A204.1 (cell line): ENCODE measurements around the gene CPSF6.
"Not testable (repeated sequence)": the region's sequence is repeated elsewhere in the genome, so short reads cannot be mapped to it uniquely, and the experiment has no call there.

ENCODE experiments used
- FAIRE-seq: peaks from 2 replicates; lab custom pipeline; 2012; peaks lifted over from hg19 to GRCh38; lab: Jason Lieb, UNC

Gene CPSF6

DNA sequence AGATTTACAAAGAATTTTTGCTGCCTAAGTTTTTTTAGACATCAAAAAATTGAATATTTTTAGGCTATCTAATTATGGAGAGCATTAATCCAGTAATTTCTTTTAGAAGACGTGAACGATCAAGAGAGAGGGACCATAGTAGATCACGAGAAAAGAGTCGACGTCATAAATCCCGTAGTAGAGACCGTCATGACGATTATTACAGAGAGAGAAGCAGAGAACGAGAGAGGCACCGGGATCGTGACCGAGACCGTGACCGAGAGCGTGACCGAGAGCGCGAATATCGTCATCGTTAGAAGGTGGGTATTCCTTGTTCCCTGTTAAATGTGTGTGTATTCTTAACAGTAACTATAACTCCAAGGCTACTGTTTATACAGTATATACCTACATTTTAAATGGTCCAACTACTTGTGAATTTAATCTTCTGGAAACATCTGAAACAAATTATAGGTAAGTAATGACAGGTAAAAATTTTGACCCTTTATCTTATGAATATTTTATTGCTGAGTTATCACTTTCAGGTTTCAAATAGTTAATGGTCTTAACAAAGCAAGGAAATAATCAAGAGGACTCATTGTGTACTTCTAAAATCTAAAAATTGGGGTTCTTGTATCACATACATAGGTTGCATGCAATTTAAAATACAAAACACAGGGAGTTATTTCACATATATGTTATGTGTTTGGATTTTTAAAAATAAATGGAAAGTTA is 23.1 kb downstream of the CPSF6 start:
- FAIRE-seq: no peak

DNA sequence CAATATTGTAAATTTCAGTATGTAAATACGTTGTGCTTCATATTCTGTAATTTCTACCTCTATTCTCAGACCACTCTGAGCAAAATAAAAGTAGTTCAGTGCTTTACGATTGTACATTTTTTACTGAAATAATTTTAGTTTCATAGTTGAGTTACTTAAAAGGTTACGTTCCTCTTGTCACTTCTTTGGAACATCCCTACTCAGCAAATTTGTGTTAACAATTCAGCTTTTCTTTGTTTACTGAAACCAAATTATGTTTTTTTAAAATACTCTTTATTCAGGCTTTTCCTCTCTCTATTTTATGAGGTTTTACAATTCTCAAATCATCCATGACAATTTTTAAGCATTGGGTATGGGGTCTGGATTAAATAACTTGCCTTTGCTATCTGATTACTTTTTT is 25.8 kb downstream of the CPSF6 start:
- no peak for FAIRE-seq

DNA sequence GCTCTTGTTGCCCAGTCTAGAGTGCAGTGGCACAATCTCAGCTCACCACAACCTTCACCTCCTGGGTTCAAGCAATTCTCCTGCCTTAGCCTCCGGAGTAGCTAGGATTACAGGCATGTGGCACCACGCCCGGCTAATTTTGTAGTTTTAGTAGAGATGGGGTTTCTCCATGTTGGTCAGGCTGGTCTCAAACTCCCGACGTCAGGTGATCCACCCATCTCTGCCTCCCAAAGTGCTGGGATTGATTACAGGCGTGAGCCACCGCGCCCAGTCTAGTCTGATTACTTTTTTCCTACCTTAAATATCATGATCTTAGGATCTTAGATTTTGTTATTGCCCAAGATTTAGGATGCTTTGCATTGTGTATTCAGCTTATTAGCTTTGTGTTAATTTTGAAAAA is 26.3 kb downstream of the CPSF6 start:
- not testable (repeated sequence) for FAIRE-seq

DNA sequence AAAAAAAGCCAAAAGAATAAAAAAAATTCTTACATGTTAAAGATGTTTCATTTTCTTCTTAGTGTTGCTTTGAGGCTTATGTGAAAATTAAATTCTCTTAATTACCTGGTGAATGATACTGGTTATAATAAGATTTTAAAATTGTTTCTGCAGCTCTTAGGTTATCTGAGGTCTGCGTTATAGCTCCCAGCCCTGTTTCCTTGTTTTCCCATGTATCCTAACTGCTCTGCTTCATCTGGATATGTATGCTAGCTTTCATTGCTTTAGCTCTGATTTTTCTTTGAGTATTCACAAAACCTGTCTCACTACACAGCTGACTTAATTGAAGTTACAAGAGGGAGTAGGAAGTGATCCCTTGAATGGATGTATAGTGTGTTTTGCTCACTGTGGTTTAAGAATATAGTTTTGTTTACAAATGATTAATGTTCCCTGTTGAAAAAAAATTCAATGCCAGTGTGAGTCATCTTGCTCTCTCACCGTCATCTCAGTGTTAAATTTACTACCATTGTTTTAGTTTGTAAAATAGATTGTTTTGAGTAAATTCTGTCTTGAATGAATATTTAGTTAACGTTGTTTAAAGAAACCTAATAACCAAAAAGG is 26.8 kb downstream of the CPSF6 start:
- FAIRE-seq: no peak

DNA sequence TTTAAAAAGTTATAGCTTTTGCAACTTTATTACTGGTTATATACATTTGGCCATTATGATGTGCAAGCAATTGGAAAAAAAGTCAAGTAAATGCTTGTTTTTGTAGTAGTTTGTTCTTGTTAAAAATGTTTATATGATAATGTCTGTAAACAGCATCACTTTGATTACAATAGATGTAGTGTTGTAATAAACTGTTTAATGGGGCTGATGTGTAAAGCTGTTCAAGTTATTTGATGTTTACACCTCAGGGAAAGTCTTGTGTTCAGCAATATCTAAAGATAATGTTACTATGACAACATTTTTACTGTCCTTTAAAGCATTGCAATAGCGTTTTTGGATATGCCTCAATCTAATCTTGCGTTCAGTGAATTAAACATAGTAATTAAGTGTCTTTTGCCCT is 30.4 kb downstream of the CPSF6 start:
- FAIRE-seq: no peak

DNA sequence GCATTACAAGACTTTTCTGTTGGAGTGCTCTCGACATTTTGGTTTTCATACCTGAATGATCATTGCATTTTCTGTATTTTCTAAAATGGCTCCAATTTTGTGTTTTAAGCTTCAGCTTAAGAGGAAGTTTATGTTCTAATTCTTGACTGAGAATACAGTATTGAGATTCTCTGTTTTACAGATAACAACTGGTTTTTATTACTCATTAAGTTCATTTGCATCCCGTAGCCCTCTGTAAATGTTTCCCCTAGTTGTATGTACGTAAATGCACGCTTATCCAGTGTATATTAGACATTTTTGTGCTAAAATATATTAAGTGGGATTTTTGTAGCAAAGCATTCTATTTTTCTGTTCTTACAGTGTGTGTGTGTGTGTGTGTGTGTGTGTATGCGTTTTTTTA is 33.1 kb downstream of the CPSF6 start:
- no peak for FAIRE-seq

DNA sequence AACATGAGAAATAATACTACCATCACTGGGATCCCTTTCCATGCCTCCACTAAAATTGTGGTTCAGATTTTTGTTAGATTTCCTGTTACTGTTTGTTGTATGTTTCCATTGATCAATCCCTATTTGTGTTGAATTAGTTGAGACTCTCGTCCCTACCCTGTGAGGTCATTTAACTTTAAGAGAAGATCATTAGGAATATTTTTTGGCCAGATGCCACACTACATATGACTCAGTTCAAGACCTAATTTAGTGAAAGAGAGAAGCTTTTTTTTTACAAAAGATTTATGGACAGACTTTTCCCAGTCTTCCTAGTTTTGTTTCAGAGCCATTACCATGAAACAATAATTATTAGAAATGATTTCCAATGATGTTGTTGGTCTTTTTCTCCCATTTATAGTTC is 35.5 kb downstream of the CPSF6 start:
- no peak for FAIRE-seq

DNA sequence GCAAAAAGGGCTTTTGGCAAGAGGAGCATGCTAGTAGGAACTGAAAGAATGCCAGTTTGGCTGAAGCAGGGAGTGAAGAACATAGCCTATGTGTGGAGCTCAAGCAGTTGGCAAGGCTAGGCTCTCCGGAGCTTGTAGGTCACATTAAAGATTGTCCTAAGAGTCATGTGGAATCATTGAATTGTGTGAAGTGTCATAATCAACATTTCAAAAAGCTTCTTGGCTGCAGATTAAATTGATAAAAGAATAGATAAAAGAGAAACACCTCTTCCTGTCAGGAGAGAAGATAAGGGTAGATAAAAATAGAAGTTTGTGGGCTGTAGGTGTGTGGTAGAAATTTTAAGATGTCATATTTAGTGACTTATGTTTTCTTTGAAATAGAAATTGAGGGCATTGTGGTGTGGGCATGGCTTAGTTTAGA is 36.1 kb downstream of the CPSF6 start:
- FAIRE-seq: no peak

DNA sequence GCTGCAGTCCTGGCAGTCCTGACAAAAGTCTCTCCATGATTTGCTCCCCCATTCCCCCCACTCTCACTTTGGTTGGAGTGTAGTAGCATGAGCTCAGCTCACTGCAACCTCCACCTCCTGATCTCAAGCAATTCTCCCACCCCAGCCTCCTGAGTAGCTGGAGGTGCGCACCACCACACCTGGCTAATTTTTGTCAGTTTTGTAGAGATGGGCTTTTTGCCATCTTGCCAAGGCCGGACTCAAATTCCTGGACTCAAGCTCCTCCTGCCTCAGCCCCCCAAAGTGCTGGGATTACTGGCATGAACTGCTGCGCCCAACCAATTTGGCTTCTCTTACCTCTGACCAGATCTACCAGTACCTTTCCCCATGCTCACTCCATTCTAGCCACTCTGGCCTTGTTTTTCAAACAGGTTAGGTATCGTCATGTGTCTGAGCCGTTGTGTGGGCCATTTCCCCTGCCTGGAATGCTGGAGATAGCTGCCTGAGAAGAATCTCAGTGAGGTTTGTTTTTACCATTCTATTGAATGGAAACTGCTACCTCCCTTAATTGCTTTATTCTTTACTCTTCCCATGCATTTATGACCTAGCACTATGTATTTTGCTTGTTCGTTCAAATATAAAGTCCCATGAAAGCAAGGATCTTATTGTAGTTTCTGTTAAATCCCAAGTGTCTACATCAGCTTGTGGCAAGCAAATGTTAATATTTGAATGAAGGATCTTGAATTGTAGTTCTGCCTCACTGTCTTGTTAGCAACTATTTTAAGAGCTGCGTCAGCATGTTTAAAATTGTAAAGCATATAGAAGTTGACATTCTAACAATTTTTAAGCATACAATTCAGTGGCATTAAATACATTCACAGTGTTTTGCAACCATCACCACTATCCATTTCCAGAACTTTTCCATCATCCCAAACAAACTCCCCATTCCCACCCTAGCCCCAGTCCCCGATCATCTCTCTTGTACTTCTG is 39.7 kb downstream of the CPSF6 start:
- FAIRE-seq: no peak

DNA sequence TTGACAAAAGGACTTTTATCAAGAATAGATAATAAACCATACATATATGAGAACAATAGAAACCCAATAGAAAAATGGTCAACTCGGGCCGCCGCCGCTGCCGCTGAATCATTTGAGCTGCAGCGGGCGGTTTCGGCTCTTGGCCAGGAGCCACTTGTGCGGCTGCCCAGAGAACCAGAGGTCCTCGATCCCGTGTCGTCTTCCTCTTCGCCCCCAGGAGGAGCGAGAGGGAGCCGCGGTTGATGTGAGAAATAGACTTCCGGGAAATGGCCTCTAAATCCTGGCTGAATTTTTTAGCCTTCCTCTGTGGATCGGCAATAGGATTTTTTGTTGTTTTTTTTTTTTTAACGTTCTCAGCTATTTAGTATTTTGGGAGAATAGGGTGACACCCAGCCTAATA is 44.8 kb downstream of the CPSF6 start:
- FAIRE-seq: no peak

DNA sequence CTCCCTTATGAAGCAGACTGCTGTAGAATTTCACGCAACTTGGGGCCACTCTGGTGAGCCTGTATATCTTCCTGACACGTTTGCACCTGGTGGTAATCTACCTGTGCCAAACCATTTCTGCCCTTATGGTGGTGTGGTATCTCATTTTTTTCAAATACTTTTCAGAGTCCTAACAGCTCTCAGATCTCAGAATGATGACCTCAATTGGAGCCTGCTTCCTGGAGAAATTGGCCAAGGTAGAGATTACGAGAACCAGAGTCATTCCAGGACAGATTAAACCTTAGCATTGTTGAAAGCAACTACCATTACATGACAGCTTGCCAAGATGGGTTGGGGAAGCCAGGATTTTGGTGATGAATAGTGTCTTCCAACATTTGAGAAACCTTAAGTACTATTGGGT is 48.2 kb downstream of the CPSF6 start:
- FAIRE-seq: no peak

DNA sequence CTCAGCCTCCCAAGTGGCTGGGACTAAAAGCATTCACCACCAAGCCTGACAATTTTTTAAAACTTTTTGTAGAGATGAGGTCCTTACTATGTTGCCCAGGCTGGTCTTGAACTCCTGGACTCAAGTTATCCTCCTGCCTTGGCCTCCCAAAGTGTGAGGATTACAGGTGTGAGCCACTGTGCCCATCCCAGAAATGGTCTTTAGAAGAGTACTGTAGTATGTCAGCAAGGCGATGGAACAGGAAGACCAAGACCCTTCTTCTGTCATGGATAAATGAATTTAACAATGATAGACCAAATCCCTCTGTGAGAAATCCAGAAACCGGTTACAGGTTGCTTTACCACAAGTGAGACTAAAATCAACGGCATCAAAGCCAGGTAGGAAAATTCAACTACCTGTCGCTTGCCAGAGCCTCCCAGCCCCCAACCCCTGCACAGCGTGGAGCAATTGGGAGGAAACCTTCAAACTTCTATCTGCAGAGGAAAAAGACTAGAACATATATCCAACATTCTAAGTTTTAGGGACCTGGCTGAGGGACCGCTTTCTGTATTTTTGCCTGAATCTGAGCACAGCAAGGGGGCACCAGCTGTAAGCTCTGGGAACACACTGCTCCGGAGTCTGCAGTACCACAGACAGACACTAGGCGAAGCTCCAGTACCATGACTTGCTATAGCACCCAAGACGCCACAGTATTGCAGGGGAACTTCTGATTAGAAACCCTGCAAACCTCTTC is 51.3 kb downstream of the CPSF6 start:
- peak; percentile 3 for FAIRE-seq

DNA sequence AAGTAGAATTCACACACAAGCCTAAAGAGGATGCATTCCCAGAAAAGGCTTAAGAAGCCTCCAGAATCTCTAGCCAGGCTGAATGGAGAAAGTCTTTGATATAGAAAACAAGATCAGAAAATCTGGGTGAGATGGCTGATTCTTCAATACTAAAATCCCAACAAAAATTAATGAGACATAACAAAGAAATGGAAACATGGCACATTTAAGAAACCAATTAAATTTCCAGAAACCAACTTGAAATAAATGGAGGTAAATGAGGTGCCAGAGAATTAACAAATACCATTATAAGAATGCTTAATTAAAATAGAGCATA is 51.9 kb downstream of the CPSF6 start:
- FAIRE-seq: no peak

DNA sequence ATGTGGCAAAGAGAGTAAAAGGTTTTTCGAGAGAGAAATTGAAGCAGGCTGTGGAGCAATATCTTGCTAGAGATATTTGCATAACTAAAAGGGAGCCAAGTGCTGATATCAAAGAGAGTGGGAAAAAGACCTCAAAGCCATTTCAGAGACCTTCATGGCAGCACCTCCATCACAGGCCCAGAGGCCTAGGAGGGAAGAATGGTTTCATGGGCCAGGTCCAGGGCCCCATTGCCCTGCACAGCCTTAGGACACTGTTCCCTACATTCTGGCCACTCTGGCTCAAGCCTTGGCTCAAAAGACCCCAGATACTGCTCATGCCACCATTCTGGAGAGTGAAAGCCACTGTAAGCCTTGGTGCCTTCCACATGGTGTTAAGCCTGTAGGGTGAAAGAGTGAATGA is 58.8 kb downstream of the CPSF6 start:
- no peak for FAIRE-seq

DNA sequence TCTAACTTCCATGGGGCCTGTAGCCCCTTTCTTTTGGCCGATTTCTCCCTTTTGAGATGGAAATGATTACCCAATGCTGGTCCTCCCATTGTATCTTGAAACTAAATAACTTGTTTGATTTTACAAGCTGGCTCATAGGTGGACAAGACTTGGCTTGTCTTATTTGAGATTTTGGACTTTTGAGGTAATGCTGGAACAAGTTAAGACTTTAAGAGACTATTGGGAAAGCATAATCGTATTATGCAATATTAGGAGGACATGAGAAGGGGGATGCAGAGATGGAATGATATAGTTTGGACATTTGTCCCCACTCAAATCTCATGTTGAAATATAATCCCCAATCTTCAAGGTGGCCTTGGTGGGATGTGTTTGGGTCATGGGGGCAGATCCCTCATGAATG is 59.6 kb downstream of the CPSF6 start:
- FAIRE-seq: no peak

DNA sequence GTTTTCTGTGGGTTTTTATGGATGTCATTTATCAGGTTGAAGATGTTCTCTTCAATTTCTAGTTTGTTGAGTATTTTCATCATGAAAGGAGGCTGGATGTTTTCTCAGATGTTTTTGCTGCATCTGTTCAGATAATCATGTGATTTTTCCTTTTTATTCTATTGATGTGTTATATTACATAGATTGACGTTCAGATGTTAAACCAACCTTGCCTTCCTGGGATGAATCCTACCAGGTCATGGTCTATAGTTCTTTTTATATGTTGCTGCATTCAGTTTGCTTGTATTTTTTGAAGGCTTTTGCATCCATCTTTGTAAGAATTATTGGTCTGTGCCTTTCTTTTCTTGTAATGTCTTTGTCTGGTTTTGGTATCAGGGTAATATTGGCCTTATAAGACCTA is 64.9 kb downstream of the CPSF6 start:
- FAIRE-seq: no peak

DNA sequence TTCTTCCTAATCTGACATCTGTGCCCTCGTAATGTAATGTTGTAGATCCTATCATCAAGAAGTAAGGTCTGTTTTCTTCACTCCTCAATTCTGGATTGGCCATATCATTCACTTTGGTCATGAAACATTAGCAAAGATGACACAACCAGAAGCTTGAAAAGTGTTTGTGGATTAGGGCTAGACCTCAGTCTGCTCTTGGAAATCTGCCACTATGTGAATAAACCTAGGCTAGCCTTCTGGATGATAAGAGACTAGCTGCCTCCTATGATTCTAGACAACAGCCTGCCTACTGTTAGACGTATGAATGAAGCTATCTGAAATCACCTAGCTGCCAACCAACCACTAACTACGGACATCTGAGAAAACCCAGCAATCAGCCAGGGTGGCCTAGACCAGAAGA is 70.1 kb downstream of the CPSF6 start:
- FAIRE-seq: no peak

DNA sequence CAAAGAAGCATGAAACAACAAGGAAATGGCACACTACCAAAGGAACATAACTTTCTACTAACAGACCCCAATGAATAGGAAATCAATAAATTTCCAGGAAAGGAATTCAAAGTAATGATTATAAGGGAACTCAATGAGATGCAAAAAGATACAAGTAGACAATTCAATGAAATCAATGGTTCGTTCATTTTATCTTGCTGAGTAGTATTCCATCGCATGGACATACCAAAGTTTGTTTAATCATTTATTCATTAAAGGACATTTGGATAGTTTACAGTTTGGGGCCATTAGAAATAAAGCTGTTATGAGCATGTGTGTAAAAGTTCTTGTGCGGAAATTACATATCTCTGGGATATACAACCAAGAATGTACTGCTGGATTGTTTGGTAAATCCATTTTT is 73.8 kb downstream of the CPSF6 start:
- no peak for FAIRE-seq

DNA sequence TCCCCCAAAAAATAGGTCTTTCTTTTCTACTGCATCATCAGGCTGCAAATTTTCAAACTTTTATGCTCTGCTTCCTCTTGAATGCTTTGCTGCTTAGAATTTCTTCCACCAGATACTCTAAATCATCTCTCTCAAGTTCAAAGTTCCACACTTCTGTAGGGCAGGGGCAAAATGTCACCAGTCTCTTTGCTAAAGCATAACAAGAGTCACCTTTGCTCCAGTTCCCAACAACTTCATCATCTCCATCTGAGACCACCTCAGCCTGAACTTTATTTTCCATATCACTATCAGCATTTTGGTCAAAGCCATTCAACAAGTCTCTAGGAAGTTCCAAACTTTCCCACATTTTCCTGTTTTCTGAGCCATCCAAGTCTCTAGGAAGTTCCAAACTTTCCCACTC is 77.4 kb downstream of the CPSF6 start:
- not testable (repeated sequence) for FAIRE-seq

DNA sequence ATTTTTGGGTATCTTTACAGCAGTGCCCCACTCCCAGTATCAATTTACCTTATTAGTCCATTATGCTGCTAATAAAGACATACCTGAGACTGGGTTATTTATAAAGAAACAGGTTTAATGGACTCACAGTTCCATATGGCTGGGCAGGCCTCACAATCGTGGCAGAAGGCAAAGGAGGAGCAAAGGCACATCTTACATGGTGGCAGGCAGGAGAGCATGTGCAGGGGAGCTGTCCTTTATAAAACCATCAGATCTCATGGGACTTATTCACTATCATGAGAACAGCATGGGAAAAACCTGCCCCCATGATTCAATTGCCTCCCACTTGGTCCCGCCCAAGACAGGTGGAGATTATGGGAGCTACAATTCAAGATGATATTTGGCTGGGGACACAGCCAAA is 77.9 kb downstream of the CPSF6 start:
- FAIRE-seq: not testable (repeated sequence)

DNA sequence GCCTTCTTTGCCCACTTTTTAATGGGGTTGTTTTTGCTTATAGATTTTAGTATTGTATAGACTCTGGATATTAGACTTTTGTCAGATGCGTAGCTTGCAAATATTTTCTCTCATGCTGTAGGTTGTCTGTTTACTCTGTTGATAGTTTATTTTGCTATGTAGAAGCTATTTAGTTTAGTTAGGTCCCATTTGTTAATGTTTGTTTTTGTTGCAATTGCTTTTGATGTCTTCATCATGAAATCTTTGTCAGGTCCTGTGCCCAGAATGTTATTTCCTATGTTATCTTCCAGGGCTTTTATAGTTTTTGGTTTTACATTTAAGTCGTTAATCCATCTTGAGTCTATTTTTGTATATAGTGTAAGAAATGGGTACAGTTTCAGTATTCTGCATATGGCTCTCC is 78.9 kb downstream of the CPSF6 start:
- FAIRE-seq: no peak

DNA sequence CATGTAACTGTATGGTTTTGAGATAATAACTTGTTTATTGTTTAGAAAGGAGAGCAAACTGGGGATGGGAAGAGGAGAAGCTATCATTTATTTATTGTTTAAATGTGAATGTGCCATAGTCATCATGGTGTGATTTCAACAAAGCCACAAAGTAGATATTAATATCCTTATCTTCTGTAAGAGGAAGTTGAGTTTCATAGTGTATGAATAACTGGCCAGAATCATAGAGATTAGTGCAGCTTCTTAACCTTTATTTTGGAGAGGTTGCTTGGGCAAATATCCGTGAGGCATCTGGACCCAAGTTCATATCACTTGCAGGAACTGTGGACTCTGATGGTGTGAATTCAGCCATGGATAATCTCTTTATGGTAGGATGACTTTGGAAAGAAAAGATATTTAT is 82.0 kb downstream of the CPSF6 start:
- no peak for FAIRE-seq
